NCI-H82 treated with DMSO at 0.1 percent for 48 hours (cell line): Measurements from ENCODE around the gene FOCAD.
"Not testable (repeated sequence)": the region's sequence is repeated elsewhere in the genome, so short reads cannot be mapped to it uniquely, and the experiment has no call there.

Experiments
- DNase-seq: peaks from one replicate; lab custom pipeline; 2025; ENCODE audit not compliant: unreplicated experiment; lab: John Stamatoyannopoulos, UW

The FOCAD gene

DNA sequence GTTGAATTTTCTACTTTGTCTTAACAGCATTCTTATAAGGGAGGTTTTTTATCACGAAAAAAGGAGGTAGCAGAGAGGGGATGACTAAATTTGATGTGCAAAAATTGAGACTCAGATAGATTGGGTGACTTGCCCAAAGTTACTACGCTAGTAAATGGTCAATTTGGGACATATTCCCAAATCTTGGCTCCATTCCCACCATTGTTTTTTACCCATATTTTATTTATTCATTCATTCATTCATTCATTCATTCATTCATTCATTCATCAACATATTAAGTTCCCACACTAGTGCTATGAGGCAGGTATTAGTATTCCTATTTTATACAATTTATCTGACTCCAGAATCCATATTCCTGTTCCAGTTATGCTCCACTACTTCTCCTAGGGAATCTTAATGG is 261.8 kb downstream of the FOCAD start:
- DNase-seq, result no peak

DNA sequence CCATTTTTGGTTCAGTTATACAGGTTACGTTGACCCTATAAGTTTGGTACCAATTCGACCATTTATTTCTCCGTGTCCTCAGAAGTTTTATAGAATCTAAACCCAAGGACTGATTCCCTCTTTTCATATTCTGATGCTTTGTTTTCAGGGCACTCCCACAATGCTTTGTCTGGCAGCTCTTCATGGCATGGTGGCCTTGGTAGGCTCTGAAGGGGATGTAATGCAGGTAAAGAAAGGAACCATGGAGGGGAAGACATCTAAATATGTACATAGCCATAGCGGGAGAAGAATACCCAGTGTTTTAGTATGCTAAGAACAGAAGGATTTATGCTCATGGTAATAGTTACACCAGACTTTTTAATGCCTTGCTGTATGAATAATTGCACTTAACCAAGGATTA is 264.6 kb downstream of the FOCAD start:
- DNase-seq, result no peak

DNA sequence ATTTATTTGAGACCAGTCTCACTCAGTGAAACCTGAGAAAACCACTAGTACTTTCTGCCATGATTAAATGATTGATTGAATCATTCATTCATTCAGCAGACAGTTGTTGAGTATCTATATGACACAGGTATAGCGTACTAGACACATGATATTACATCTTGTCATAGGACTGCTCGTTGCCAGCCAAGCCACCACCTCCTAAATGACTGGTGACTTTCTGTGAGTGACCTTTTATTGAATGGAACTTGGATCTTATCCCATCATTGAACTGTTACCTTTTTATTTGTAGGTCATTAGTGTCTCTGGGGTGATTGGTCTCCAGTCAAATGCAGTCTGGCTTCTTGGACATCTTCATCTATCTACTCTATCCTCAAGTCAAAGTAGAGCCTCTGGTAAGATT is 266.6 kb downstream of the FOCAD start:
- no peak for DNase-seq

DNA sequence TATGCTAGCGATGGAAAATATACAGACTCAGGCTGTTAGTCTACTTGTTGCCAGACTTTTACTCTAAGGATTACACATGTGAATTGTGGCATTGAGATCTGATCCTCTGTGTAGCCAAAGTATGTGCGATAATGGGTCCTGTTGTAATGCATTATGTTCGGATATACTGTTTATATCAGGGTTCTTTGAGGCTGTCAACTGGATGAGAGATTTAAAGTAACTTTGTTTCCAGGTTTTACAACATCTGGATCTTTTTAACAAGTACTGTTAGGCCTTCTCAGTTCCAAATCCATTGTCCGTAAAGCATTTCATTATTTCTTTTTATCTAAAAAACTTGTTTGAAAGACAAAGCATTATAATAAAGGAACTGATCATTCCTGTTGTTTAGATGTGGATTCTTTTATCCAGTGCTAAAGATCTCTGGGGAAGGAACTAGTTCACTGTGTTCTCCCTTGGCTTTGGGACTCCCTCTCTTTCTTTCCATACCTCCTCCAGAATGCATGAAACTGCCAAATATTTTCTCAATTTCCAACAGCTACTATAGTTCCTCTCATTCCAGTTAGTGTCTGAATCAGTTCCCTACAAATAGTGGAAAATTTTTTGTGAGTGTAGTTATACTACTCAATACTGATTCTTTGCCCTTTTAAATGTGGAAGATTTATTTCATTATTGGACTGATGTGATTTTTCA is 278.6 kb downstream of the FOCAD start:
- DNase-seq, result no peak

DNA sequence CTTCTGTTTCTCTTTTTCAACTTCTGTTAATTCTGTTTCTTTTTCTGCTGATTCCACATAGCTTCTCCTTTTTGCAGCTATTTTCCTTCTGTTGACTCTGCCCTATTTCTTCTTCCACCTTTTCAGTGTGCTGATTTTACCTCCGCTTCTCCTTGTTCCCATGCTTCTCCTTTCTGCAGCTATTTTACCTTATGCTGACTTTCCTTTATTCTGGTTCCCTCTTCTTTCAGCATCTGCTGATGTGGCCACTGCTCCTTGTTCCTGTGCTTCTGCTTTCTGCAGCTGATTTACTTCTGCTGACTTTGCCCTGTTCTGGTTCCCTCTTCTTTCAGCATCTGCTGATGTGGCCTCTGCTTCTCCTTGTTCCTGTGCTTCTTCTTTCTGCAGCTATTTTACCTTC is 288.6 kb downstream of the FOCAD start:
- no peak for DNase-seq

DNA sequence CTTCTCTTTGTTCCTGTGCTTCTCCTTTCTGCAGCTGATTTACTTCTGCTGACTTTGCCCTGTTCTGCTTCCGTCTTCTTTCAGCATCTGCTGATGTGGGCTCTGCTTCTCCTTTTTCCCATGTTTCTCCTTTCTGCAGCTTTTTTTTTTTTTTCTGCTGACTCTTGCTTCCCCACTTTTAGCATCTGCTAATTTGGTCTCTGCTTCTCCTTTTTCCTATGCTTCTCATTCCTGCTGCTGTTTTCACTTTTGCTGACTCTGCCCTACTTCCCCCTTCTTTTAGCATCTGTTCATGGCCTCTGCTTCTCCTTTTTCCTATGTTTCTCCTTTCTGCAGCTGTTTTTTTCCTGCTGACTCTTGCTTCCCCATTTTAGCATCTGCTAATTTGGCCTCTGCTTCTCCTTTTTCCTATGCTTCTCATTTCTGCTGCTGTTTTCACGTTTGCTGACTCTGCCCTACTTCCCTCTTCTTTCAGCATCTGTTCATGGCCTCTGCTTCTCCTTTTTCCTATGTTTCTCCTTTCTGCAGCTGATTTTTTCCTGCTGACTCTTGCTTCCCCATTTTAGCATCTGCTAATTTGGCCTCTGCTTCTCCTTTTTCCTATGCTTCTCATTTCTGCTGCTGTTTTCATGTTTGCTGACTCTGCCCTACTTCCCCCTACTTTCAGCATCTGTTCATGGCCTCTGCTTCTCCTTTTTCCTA is 289.3 kb downstream of the FOCAD start:
- not testable (repeated sequence) for DNase-seq

DNA sequence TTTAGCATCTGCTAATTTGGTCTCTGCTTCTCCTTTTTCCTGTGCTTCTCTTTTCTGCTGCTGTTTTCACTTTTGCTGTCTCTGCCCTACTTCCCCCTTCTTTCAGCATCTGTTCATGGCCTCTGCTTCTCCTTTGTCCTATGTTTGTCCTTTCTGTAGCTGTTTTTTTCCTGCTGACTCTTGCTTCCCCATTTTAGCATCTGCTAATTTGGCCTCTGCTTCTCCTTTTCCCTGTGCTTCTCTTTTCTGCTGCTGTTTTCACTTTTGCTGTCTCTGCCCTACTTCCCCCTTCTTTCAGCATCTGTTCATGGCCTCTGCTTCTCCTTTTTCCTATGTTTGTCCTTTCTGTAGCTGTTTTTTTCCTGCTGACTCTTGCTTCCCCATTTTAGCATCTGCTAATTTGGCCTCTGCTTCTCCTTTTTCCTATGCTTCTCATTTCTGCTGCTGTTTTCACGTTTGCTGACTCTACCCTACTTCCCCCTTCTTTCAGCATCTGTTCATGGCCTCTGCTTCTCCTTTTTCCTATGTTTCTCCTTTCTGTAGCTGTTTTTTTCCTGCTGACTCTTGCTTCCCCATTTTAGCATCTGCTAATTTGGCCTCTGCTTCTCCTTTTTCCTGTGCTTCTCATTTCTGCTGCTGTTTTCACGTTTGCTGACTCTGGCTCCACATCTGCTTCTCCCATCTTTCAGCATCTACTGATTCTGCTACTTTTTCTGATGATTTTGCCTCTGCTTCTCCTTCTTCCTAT is 290.3 kb downstream of the FOCAD start:
- DNase-seq, result not testable (repeated sequence)

DNA sequence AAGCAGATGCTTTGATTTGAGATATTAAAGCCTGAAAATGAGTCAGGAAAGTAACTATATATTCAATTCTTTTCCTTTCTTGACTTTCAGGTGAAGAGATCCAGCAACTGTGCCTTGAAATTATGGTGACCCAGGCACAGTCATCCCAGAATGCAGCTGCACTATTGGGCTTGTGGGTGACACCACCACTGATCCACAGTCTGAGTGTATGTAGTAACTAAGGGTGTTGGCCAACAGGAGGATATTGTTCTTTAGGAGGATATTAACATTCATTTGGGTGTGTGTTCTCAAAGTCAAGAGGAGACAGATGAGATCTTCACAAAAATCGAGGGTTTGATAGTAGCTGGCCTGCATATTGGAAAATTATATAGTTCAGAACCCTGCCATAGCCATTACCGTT is 294.2 kb downstream of the FOCAD start:
- DNase-seq, result no peak

DNA sequence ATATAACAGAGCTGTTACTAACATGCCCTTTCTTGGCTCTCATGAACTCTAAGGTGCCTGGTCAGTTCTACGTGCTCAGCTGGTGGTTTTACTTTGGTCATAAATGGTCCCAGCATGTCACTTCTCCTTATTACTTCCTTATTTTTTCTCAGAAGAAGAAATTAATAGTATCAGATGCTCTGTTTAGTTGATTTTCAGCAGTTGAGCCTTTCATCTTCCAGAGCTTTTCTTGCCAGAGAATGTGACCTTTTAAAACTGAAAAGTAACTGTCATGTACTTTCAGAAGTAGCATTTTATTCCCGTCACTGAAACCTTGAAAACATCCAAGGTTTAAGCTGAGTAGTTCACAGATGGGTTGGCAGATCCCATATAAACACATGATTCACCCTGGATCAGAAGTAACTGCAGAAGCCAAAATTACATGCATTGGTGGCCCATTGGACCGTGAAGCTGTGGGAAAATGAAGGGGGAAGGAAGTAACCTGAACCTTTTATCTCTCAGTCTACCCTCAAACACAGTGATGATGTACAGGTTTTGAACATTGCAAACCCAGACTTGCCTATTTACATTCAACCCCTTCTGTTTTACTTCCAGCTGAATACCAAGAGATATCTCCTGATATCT is 296.9 kb downstream of the FOCAD start:
- DNase-seq, result no peak

DNA sequence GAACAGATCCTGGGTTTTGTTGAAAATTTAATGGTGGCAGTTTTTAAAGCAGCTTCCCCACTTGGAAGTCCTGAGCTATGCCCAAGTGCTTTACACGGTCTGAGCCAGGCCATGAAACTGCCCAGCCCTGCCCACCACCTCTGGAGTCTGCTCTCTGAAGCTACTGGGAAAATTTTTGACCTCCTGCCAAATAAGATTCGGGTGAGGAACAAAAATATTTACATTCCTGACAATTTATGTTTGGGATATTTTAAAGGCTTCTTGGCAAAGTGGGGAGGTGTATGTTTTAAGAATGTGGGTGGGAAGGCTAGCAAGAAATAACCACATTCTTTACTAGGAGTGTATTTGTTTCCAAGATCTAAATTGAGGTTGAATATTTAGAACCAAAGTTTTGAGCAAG is 297.4 kb downstream of the FOCAD start:
- no peak for DNase-seq

DNA sequence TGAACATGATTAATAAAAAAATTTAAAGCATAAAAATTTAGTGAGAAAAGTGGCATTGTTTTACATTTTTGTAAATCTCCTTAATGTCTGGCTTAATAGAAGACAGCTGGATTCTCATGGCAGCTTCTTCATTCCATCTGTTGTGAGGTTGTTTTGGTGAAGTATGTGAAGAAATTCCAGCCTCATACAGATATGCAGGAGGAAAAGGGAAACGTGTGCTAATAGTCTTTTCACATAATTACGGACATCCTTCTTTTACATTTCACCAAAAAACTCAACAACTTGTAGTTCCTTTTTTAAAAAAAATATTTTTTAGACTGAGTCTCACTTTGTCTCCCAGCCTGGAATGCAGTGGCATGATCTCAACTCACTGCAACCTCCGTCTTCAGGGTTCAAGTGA is 300.4 kb downstream of the FOCAD start:
- no peak for DNase-seq

DNA sequence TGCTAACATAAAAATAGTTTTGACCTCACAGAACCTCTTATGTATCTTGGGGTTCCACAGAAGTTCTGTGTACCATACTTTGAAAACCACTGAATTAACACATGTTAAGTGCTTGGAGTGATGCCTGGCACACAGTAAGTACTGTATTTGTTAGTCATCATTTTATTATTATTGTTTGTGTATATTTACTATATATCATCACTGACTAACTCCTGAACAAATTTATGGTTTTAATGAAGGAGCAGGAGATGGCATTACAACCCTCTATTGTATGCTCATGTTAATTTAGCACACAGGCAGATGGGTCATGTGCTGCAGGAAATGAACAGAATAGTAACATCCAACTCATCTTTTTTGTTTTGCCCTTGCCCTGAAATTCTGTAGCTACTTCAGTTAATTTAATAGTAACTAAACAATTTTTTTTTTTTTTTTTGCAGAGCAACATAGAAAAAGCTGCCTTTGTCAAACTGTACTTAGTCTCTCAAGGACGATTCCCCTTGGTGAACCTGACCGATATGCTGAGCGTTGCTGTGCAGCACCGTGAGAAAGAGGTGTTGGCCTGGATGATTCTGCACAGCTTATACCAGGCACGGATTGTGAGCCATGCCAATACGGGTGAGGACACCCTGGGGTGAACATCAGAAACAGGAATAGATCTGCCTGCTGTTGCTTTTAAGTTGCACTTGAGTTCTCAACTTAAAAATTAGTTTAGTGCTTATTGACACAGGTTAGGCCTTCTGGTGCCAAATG is 302.0 kb downstream of the FOCAD start:
- DNase-seq, result no peak

DNA sequence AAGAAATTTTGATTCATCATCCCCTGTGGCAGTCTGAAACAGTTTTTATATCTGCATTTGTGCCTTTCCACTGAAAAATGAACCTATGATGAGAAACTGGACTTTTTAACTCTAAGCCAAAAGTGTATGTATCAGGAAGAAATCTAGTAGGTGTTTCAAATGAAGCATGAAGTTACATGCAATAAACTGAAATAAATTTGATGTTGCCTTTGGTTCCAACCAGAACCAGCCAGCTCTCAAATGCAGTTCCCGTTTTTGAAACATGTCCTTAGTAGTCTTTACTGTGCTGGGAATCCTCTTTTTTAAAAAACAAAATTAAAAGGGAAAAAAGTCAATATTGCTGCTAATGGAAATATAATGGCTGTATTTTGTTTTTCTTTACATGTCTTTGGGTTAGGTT is 303.5 kb downstream of the FOCAD start:
- no peak for DNase-seq

DNA sequence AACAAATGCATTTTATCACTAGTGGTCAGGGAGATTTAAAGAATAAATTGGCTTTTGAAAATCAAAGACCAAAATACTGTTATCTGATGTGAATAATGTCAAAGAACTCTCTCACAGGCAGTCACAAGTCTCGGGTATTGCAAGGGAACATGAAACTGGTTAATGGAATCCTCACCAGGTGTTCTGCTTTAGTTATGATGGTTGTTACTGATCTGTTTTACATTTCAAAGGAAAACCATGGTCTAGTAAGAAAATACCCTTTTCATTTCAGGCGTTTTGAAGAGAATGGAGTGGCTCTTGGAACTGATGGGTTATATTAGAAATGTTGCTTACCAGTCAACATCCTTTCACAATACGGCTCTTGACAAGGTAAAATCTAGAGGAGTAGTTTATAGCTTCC is 304.0 kb downstream of the FOCAD start:
- no peak for DNase-seq

DNA sequence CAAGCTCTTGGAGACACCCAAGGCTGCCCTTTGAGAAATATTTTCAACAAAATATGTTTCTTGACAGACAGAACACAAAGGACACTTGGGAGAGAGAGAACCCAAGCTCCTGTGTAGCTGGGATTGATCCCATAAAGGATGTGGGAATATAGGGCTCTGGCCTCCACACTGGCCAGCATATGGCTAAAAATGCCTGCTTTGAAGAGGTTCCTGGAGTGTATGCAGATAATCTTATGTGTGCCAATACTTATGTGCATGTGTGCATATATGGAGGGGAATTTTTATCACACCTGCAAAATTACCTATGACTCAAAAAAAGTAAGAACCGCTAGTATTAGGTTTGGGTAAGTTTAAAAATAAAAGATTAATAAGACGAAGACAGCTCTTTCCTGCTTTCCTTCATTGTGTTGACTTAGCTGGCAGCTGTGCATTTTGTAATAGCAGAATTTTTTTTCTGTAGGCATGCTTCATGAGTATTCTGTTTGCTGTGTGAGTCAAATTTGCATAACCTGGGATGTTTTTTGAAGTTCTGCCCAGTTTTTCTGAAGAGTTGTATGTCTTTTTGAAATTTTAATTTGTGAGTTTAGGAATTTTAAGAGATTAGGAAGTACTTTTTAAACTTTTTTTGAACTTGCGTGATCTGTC is 304.7 kb downstream of the FOCAD start:
- DNase-seq, result no peak

DNA sequence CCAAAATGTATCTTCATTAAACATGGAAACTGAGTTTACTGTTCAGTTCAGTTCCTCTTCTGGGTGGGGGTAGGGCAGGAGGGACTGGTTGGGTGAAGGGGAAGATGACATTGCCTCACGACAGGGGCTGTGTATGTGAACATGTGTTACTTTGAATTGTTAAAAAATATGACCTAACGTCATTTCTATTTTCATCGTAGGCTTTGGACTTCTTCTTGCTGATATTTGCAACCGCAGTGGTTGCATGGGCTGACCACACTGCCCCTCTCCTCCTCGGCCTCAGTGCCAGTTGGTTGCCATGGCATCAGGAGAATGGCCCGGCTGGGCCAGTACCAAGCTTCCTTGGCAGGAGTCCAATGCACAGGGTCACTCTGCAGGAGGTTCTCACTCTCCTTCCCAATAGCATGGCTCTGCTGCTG is 305.9 kb downstream of the FOCAD start:
- DNase-seq, result no peak

DNA sequence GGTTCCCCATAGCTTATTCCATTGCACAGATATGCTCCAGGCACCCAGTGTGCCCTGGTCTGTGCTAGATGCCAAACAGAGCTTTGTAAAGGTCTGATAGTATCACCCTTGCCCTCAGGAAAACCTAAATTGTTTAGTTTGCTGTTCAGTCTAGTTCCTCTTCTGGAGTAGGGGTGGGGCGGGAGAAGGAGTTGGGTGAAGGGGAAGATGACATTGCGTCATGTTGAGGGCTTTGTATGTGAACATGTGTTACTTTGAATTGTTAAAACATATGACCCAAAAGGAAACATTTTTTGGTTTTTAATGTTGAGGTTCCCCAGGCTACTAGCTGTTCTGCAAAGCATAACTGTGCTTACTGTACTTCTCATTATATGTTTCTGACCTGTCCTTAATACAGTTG is 306.8 kb downstream of the FOCAD start:
- no peak for DNase-seq

DNA sequence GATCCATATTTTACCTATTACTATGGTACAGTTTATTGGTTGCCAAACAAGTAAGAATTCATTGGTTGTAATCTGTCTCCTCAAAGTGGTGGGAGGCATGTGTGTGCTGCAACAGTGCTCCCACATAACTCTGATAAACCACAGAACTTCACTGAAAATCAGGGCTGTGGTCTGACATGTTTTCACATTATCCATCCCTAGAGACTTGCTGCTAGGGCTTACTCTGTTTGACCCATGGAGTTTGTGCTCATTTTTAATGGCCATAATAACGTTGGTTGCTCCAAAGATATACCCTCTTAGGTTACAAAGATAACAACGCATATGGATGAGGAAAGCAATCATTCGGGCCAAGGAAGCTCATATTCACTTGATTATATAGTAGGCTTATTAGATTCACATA is 310.4 kb downstream of the FOCAD start:
- no peak for DNase-seq

DNA sequence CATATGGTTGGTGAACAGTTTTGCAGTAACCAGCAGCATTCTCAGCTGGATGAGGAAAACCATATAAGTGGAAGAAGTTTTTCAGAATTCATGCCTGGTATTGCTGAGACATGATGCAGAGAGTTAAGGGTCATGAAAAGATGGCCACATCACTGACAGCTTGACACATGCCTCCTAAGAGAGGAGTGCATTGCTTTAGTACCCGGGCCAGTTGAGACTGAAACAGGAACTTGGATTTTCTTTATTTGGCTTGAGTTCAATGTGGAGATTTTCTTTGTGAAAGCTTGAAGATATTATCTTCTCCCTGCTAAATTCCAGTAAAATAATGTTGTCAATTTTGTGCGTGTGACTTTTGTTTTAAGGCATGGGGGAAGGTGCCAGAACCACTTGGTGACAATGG is 311.6 kb downstream of the FOCAD start:
- no peak for DNase-seq

DNA sequence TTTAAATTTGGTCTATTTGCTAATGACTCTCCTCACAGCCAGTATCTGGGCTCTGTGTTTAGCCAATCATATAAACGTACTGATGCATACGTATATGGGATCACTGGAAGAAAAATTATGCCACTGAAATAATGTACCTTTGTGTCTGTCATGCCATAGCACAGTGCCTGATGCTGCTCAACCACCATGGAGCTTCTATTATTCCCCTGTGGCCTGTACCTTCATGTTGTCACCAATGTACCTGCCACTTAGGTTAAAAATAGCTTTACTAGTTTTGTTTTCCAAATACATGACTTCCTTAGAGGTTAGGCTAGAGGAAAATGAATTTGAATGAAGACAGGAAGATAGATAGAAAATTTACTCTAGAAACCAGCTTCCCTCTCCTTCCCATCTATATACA is 312.8 kb downstream of the FOCAD start:
- DNase-seq, result no peak
